ENCODE measurements around the gene STRIT1. TPM values are rescaled to one million over a fixed set of nuclear protein-coding genes. Genes with fewer than 3 reads are reported as not detected.

Gene STRIT1
- total and polyA plus RNA-seq, 8 donors: 1.4 TPM; not detected in 7

GRCh38 chr3:155252535-155252934 is 40.9 kb downstream of the STRIT1 start:
- Histone ChIP-seq H3K4me1 (no peaks in the 10 kb centered on the region), H3K36me3 (no peaks in the 10 kb centered on the region), H3K27ac (no peak overlapping the region), H3K4me3 (no peak overlapping the region), H3K27me3 (no peaks in the 10 kb centered on the region), H3K9me3 (peaks cover 0 to 9% (median 6%) of the 10 kb centered on the region in 4 donors)
- DNase-seq: no peak
- TF ChIP-seq EP300 (IDR thresholded peaks at IDR 0.05) (no peak), POLR2A (IDR thresholded peaks at IDR 0.05) (no peak)
- TF ChIP-seq, protein P1, sequence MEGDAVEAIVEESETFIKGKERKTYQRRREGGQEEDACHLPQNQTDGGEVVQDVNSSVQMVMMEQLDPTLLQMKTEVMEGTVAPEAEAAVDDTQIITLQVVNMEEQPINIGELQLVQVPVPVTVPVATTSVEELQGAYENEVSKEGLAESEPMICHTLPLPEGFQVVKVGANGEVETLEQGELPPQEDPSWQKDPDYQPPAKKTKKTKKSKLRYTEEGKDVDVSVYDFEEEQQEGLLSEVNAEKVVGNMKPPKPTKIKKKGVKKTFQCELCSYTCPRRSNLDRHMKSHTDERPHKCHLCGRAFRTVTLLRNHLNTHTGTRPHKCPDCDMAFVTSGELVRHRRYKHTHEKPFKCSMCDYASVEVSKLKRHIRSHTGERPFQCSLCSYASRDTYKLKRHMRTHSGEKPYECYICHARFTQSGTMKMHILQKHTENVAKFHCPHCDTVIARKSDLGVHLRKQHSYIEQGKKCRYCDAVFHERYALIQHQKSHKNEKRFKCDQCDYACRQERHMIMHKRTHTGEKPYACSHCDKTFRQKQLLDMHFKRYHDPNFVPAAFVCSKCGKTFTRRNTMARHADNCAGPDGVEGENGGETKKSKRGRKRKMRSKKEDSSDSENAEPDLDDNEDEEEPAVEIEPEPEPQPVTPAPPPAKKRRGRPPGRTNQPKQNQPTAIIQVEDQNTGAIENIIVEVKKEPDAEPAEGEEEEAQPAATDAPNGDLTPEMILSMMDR (IDR thresholded peaks at IDR 0.05): no peak
- intact Hi-C loops (cut with DNase I; ENCODE audit: low total_unique reads): no loop called here
- WGBS, 5 donors: 78 to 90% (median 89%) methylated on average over 3 of the region's 3 CpGs

GRCh38 chr3:155252021-155252420 is 41.5 kb downstream of the STRIT1 start:
- H3K4me3 ChIP-seq: no peak overlapping the region
- 47 to 92% (median 50%) methylated on average over 2 of the region's 2 CpGs for WGBS, 5 donors
- H3K9me3 ChIP-seq: peaks cover 0 to 9% (median 6%) of the 10 kb centered on the region in 4 donors
- H3K36me3 ChIP-seq: no peaks in the 10 kb centered on the region
- H3K27me3 ChIP-seq: no peaks in the 10 kb centered on the region
- no peak overlapping the region for H3K27ac ChIP-seq
- intact Hi-C loops (cut with DNase I; ENCODE audit: low total_unique reads): no loop called here
- no peaks in the 10 kb centered on the region for H3K4me1 ChIP-seq
- no peak for DNase-seq
- TF ChIP-seq, protein P1 (IDR thresholded peaks at IDR 0.05): no peak
- TF ChIP-seq POLR2AphosphoS5 (IDR thresholded peaks at IDR 0.05) (no peak), POLR2A (IDR thresholded peaks at IDR 0.05) (no peak), EP300 (IDR thresholded peaks at IDR 0.05) (no peak)

- Histone ChIP-seq H3K4me1 (no peaks in the 10 kb centered on the region), H3K36me3 (no peaks in the 10 kb centered on the region), H3K9me3 (peaks cover 0 to 9% (median 6%) of the 10 kb centered on the region in 4 donors), H3K27ac (no peak overlapping the region), H3K4me3 (no peak overlapping the region), H3K27me3 (no peaks in the 10 kb centered on the region)
- intact Hi-C loops (cut with DNase I; ENCODE audit: low total_unique reads): no loop called here
- DNase-seq: no peak
- TF ChIP-seq POLR2A (IDR thresholded peaks at IDR 0.05) (no peak), EP300 (IDR thresholded peaks at IDR 0.05) (no peak), POLR2AphosphoS5 (IDR thresholded peaks at IDR 0.05) (no peak)
- TF ChIP-seq, protein P1 (IDR thresholded peaks at IDR 0.05): no peak
- WGBS, 5 donors: 57 to 82% (median 69%) methylated on average over 1 of the region's 1 CpG
These were observed 44.8 kb downstream of the STRIT1 start for GRCh38 chr3:155248531-155249187.

- Histone ChIP-seq H3K27me3 (no peaks in the 10 kb centered on the region), H3K4me1 (no peaks in the 10 kb centered on the region), H3K36me3 (no peaks in the 10 kb centered on the region), H3K9me3 (peaks cover 0 to 9% (median 6%) of the 10 kb centered on the region in 4 donors), H3K27ac (no peak overlapping the region), H3K4me3 (no peak overlapping the region)
- no peak for DNase-seq
- TF ChIP-seq, protein P1 (IDR thresholded peaks at IDR 0.05): no peak
- no peak for TF ChIP-seq POLR2AphosphoS5 (IDR thresholded peaks at IDR 0.05)
- TF ChIP-seq POLR2A (IDR thresholded peaks at IDR 0.05): no peak
- TF ChIP-seq EP300 (IDR thresholded peaks at IDR 0.05): no peak
- WGBS, 5 donors: 87 to 94% (median 92%) methylated on average over 3 of the region's 3 CpGs
- intact Hi-C loops (cut with DNase I; ENCODE audit: low total_unique reads): no loop called here
These were observed 48.8 kb downstream of the STRIT1 start for GRCh38 chr3:155244699-155245098.

Data from stomach (tissue), 9 donors.